Measurements from ENCODE around the gene IGFBP5.

IGFBP5 gene

GRCh38 chr2:216730871-216731270, 35.5 kb upstream of the IGFBP5 start:
- no peak for TF ChIP-seq CTCF (IDR thresholded peaks at IDR 0.05; ENCODE audit: insufficient read depth, low read depth, low read length, missing control alignments)
- DNase-seq (ENCODE audit: low read depth) = no peak
- no peak overlapping the region for H3K4me3 ChIP-seq (ENCODE audit: low read depth, low read length)

GRCh38 chr2:216727346-216728122, 32.2 kb upstream of the IGFBP5 start:
- no peak for TF ChIP-seq CTCF (IDR thresholded peaks at IDR 0.05; ENCODE audit: insufficient read depth, low read depth, low read length, missing control alignments)
- no peak for DNase-seq (ENCODE audit: low read depth)
- H3K4me3 ChIP-seq (ENCODE audit: low read depth, low read length) = no peak overlapping the region

- no peak overlapping the region for H3K4me3 ChIP-seq (ENCODE audit: low read depth, low read length)
- DNase-seq (ENCODE audit: low read depth) = no peak
- TF ChIP-seq CTCF (IDR thresholded peaks at IDR 0.05; ENCODE audit: insufficient read depth, low read depth, low read length, missing control alignments) = no peak
These were observed 28.8 kb upstream of the IGFBP5 start for GRCh38 chr2:216724190-216724589.

- no peak for DNase-seq (ENCODE audit: low read depth)
- H3K4me3 ChIP-seq (ENCODE audit: low read depth, low read length) = no peak overlapping the region
- no peak for TF ChIP-seq CTCF (IDR thresholded peaks at IDR 0.05; ENCODE audit: insufficient read depth, low read depth, low read length, missing control alignments)
These were observed 25.8 kb upstream of the IGFBP5 start for GRCh38 chr2:216721141-216721540.

GRCh38 chr2:216720722-216721121, 25.4 kb upstream of the IGFBP5 start:
- TF ChIP-seq CTCF (IDR thresholded peaks at IDR 0.05; ENCODE audit: insufficient read depth, low read depth, low read length, missing control alignments) = no peak
- no peak overlapping the region for H3K4me3 ChIP-seq (ENCODE audit: low read depth, low read length)
- DNase-seq (ENCODE audit: low read depth) = no peak

GRCh38 chr2:216717907-216718615, 22.7 kb upstream of the IGFBP5 start:
- no peak for DNase-seq (ENCODE audit: low read depth)
- no peak overlapping the region for H3K4me3 ChIP-seq (ENCODE audit: low read depth, low read length)
- TF ChIP-seq CTCF (IDR thresholded peaks at IDR 0.05; ENCODE audit: insufficient read depth, low read depth, low read length, missing control alignments) = no peak
